Mesenchymal stem cell (in vitro differentiated cells and primary cell): ENCODE measurements around the gene TRPM3.
A peak's percentile ranks its signal among the peaks of the same experiment; 100 is the strongest.

Experiments used
- DNase-seq: peaks from one replicate; pipeline ENCODE4 v3.0.0-alpha.2; 2013
- H2AFZ ChIP-seq: one replicate; pipeline ENCODE4 v1.6.1; 2013; ENCODE audit warnings: low read depth, mild to moderate bottlenecking, control low read depth, inconsistent platforms, low read length, moderate library complexity
- H2AK5ac ChIP-seq: 2 replicates; pipeline ENCODE4 v1.6.1; 2013; ENCODE audit warnings: low read length, moderate library complexity, mild to moderate bottlenecking, inconsistent platforms; ENCODE audit not compliant: severe bottlenecking
- H2BK120ac ChIP-seq: one replicate; pipeline ENCODE4 v1.6.1; 2013; ENCODE audit warnings: low read depth, mild to moderate bottlenecking, inconsistent platforms, low read length, moderate library complexity
- H2BK12ac ChIP-seq, 2 experiments: one replicate each; pipeline ENCODE4 v1.6.1; 2013; ENCODE audit warnings: inconsistent platforms in 2 of 2, low read length in 2 of 2, mild to moderate bottlenecking in 2 of 2, moderate library complexity in 2 of 2, control low read depth in 1 of 2
- H2BK15ac ChIP-seq: one replicate; pipeline ENCODE4 v1.6.1; 2013; ENCODE audit warnings: mild to moderate bottlenecking, low read depth, inconsistent platforms; ENCODE audit not compliant: poor library complexity, severe bottlenecking
- H2BK5ac ChIP-seq: 2 replicates; pipeline ENCODE4 v1.6.1; 2013; ENCODE audit warnings: low read depth, mild to moderate bottlenecking, low read length, control low read depth, inconsistent platforms; ENCODE audit not compliant: poor library complexity, severe bottlenecking
- H3K14ac ChIP-seq, 2 experiments: one replicate each; pipeline ENCODE4 v1.6.1; 2013; ENCODE audit warnings: inconsistent platforms in 2 of 2, low read length in 2 of 2, control low read depth in 1 of 2, mild to moderate bottlenecking in 1 of 2, moderate library complexity in 1 of 2
- H3K18ac ChIP-seq, 2 experiments: one replicate each; pipeline ENCODE4 v1.6.1; 2013; ENCODE audit warnings: inconsistent platforms in 2 of 2, low read length in 2 of 2, control low read depth in 1 of 2, low read depth in 1 of 2, mild to moderate bottlenecking in 1 of 2
- H3K23ac ChIP-seq, 2 experiments: one replicate each; pipeline ENCODE4 v1.6.1; 2013; ENCODE audit warnings: inconsistent platforms in 2 of 2, low read length in 2 of 2, mild to moderate bottlenecking in 2 of 2, moderate library complexity in 2 of 2, control low read depth in 1 of 2
- H3K27ac ChIP-seq: 2 replicates; pipeline ENCODE4 v1.5.1; 2013; ENCODE audit warnings: mild to moderate bottlenecking, moderate library complexity, low read length, control low read depth, inconsistent platforms; ENCODE audit not compliant: poor library complexity, severe bottlenecking
- H3K27me3 ChIP-seq, 2 experiments: 2 replicates each; pipeline versions ENCODE4 v1.6.1 to v1.7.0; 2013; ENCODE audit warnings: low read length in 2 of 2, mild to moderate bottlenecking in 2 of 2, moderate library complexity in 2 of 2, control low read depth in 1 of 2, inconsistent platforms in 1 of 2; ENCODE audit not compliant: control insufficient read depth in 1 of 2, insufficient read depth in 1 of 2
- H3K36me3 ChIP-seq, 2 experiments: 2 replicates each; pipeline versions ENCODE4 v1.6.1 to v1.7.0; 2013; ENCODE audit warnings: low read length in 2 of 2, control low read depth in 1 of 2, inconsistent platforms in 1 of 2, low read depth in 1 of 2, mild to moderate bottlenecking in 1 of 2; ENCODE audit not compliant: insufficient read depth in 2 of 2, control insufficient read depth in 1 of 2
- H3K4ac ChIP-seq, 2 experiments: one replicate each; pipeline ENCODE4 v1.6.1; 2013; ENCODE audit warnings: inconsistent platforms in 2 of 2, low read length in 2 of 2, mild to moderate bottlenecking in 2 of 2, moderate library complexity in 2 of 2, control low read depth in 1 of 2, low read depth in 1 of 2
- H3K4me1 ChIP-seq: 2 replicates; pipeline ENCODE4 v1.6.1; 2013; ENCODE audit warnings: low read depth, low read length, control low read depth; ENCODE audit not compliant: control insufficient read depth, insufficient read depth
- H3K4me2 ChIP-seq: 2 replicates; pipeline ENCODE4 v1.6.1; 2013; ENCODE audit warnings: low read length, mild to moderate bottlenecking, inconsistent platforms; ENCODE audit not compliant: poor library complexity, severe bottlenecking
- H3K4me3 ChIP-seq, 2 experiments: 2 replicates each; pipeline versions ENCODE4 v1.5.1 to v1.7.0; 2013; ENCODE audit warnings: low read length in 2 of 2, mild to moderate bottlenecking in 2 of 2, control low read depth in 1 of 2, low read depth in 1 of 2; ENCODE audit not compliant: insufficient read depth in 1 of 2
- H3K79me1 ChIP-seq: replicated peaks from 2 replicates; pipeline ENCODE4 v1.6.1; 2013; ENCODE audit warnings: mild to moderate bottlenecking, control low read depth, low read length, inconsistent platforms; ENCODE audit not compliant: poor library complexity, severe bottlenecking
- H3K9ac ChIP-seq: 2 replicates; pipeline ENCODE4 v1.7.0; 2013; ENCODE audit warnings: mild to moderate bottlenecking, low read length, moderate library complexity
- H3K9me3 ChIP-seq: 2 replicates; pipeline ENCODE4 v1.7.0; 2013; ENCODE audit warnings: mild to moderate bottlenecking, low read length; ENCODE audit not compliant: control insufficient read depth
- H4K8ac ChIP-seq: one replicate; pipeline ENCODE4 v1.6.1; 2013; ENCODE audit warnings: inconsistent platforms, mild to moderate bottlenecking, low read length, moderate library complexity
- H4K91ac ChIP-seq: one replicate; pipeline ENCODE4 v1.6.1; 2013; ENCODE audit warnings: mild to moderate bottlenecking, low read length, inconsistent platforms
- WGBS: methylation state at CpG from one replicate; pipeline ENCODE4 v1.1.7; 2013; ENCODE audit warnings: mixed read lengths; 5-methylcytosine and 5-hydroxymethylcytosine counted together

Gene TRPM3

DNA sequence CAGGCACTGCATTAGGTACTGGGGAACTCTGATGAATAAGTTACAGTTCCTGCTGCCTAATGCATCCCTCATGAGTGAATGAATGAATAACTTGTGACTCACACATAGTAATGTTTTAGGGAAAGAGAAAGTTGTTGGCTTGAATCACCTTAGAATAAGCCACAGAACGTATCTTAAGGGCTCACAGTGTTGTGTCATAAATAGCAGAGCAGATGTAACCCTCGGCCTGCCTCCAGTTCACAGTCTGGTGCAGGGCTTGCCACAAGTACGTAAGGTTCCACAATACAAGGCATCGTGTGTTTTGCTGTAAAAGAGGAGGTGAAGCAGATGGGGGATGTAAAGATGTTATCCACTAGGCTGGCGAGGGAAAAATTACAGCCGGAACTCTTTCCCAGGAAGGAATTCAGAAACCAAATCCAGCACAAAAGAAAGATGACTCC, 218.7 kb downstream of the TRPM3 start:
- peak overlapping the region; percentile 31 for H3K4me2 ChIP-seq
- no peak overlapping the region for H3K14ac ChIP-seq
- H4K8ac ChIP-seq: no peak overlapping the region
- H2AFZ ChIP-seq: no peak overlapping the region
- H4K91ac ChIP-seq: no peak overlapping the region
- peaks cover 3% of the 10 kb centered on the region for H3K4me1 ChIP-seq
- H3K9ac ChIP-seq: peak overlapping the region; percentile 77
- no peaks in the 10 kb centered on the region for H3K36me3 ChIP-seq
- H3K9me3 ChIP-seq: no peaks in the 10 kb centered on the region
- peak overlapping the region; percentile 10 for H2BK5ac ChIP-seq
- H2BK15ac ChIP-seq: no peak overlapping the region
- H3K4me3 ChIP-seq: peak overlapping the region in 1 of 2 experiments; percentile 54
- 9% methylated on average over 4 of the region's 6 CpGs for WGBS
- peak overlapping the region; percentile 98 for H3K27ac ChIP-seq
- no peaks in the 10 kb centered on the region for H3K27me3 ChIP-seq
- H3K18ac ChIP-seq: no peak overlapping the region
- no peak overlapping the region for H2AK5ac ChIP-seq
- H2BK120ac ChIP-seq: no peak overlapping the region
- peak; percentile 81 for DNase-seq
- no peak overlapping the region for H2BK12ac ChIP-seq
- no peak overlapping the region for H3K23ac ChIP-seq
- H3K79me1 ChIP-seq: no peaks in the 10 kb centered on the region
- H3K4ac ChIP-seq: no peak overlapping the region

- Histone ChIP-seq H2BK12ac (no peak overlapping the region), H2AFZ (no peak overlapping the region), H3K14ac (no peak overlapping the region), H2BK5ac (peak overlapping the region; percentile 37), H3K27ac (peak overlapping the region; percentile 84), H3K9ac (peak overlapping the region; percentile 45), H3K27me3 (no peaks in the 10 kb centered on the region), H2BK120ac (no peak overlapping the region), H3K18ac (no peak overlapping the region), H3K79me1 (no peaks in the 10 kb centered on the region), H3K23ac (no peak overlapping the region), H3K9me3 (no peaks in the 10 kb centered on the region), H3K4me1 (peaks cover 3% of the 10 kb centered on the region), H2BK15ac (no peak overlapping the region), H4K8ac (no peak overlapping the region), H3K4me2 (no peak overlapping the region), H2AK5ac (no peak overlapping the region), H3K4me3 (peak overlapping the region in 1 of 2 experiments; percentile 9), H3K36me3 (no peaks in the 10 kb centered on the region), H4K91ac (no peak overlapping the region), H3K4ac (no peak overlapping the region)
- 0% methylated on average over 1 of the region's 1 CpG for WGBS
- no peak for DNase-seq
Observed at GRCh38 chr9:70902171-70902570, 219.2 kb downstream of the TRPM3 start.

DNA sequence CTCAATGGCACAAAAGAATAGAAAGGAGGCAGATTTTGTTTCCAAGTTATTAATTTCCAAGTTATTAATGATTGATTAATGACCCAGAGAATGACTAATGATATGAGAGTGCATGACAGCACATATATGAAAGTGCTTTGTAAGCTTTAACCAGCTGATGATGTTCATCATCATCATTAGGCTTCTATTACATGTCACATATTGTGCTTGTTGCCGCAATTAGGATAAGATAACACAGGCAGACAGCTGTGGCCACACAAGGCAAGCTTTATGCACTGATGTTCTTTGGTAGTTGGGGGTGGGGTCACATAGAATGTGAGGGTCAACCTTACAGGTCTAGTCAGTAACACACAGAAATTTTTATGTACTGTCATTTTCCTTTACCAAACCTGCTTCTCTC, 219.7 kb downstream of the TRPM3 start:
- H4K91ac ChIP-seq: no peak overlapping the region
- no peaks in the 10 kb centered on the region for H3K79me1 ChIP-seq
- no peak overlapping the region for H2BK120ac ChIP-seq
- no peak overlapping the region for H3K14ac ChIP-seq
- H3K27me3 ChIP-seq: no peaks in the 10 kb centered on the region
- H3K18ac ChIP-seq: no peak overlapping the region
- no peaks in the 10 kb centered on the region for H3K9me3 ChIP-seq
- no peak overlapping the region for H3K4me2 ChIP-seq
- H2AFZ ChIP-seq: no peak overlapping the region
- no peak overlapping the region for H2BK5ac ChIP-seq
- no CpG with 5 or more reads among the region's 1 CpG for WGBS
- H2BK15ac ChIP-seq: no peak overlapping the region
- H3K36me3 ChIP-seq: no peaks in the 10 kb centered on the region
- H3K4me1 ChIP-seq: peaks cover 3% of the 10 kb centered on the region
- DNase-seq: no peak
- H2BK12ac ChIP-seq: no peak overlapping the region
- peak overlapping the region; percentile 45 for H3K9ac ChIP-seq
- H3K27ac ChIP-seq: peak overlapping the region; percentile 84
- no peak overlapping the region for H4K8ac ChIP-seq
- no peak overlapping the region for H3K23ac ChIP-seq
- no peak overlapping the region for H2AK5ac ChIP-seq
- peak overlapping the region in 1 of 2 experiments; percentile 9 for H3K4me3 ChIP-seq
- H3K4ac ChIP-seq: no peak overlapping the region

DNA sequence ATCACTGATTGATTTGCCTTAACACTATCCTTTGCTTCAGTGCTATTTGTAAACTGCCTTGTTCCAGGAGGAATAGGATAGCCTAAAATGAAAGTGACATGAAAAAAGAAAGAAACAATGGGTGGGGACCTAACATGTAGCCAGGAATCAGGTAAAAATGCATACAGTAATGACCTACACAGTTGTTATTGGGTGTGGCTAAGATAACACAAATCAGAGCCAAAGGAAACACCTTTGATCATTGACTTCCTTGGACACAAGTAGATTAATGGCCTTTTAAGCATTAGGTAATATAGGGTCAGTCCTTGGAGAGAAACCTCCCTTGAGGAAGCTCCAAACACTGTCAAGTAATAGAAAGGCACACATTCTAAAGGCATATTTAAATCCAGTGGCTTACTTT, 220.4 kb downstream of the TRPM3 start:
- Histone ChIP-seq H2BK15ac (no peak overlapping the region), H3K23ac (no peak overlapping the region), H2AFZ (no peak overlapping the region), H4K8ac (no peak overlapping the region), H3K9ac (no peak overlapping the region), H3K4ac (no peak overlapping the region), H3K27ac (no peak overlapping the region), H2BK120ac (no peak overlapping the region), H3K4me1 (peaks cover 3% of the 10 kb centered on the region), H3K9me3 (no peaks in the 10 kb centered on the region), H2BK12ac (no peak overlapping the region), H3K4me3 (no peak overlapping the region), H3K14ac (no peak overlapping the region), H4K91ac (no peak overlapping the region), H3K18ac (no peak overlapping the region), H2BK5ac (no peak overlapping the region), H3K79me1 (no peaks in the 10 kb centered on the region), H3K27me3 (no peaks in the 10 kb centered on the region), H2AK5ac (no peak overlapping the region), H3K4me2 (no peak overlapping the region), H3K36me3 (no peaks in the 10 kb centered on the region)
- DNase-seq: no peak
